Caco-2 (cell line): ENCODE data around the gene PSMC6. TPM values are rescaled to one million over a fixed set of nuclear protein-coding genes. Genes with fewer than 3 reads are reported as not detected.

Experiments used
- BruUV-seq: library from RNA; stranded (reverse); fragments of 400-500 nt; replicated peaks from 2 replicates; lab custom pipeline; 2021; lab: Mats Ljungman, UMichigan
- CTCF ChIA-PET: fragments of 300-600 bp; sonication (Branson Sonifier 250); formaldehyde crosslinking; loops from one replicate; lab custom pipeline; 2022; ENCODE audit warnings: antibody characterized with exemption; lab: Charles Lee
- POLR2A ChIA-PET: fragments of 300-600 bp; sonication (Branson Sonifier 250); formaldehyde crosslinking; loops from one replicate; lab custom pipeline; 2022; ENCODE audit warnings: antibody characterized with exemption; lab: Charles Lee
- DNase-seq, 2 experiments: peaks; one replicate each; pipeline versions ENCODE4 v3.0.0 to v3.0.0-alpha.2; 2020 to 2022
- H3K27me3 ChIP-seq: replicated peaks from 2 replicates; pipeline ENCODE4 v1.6.0; 2011; ENCODE audit warnings: low read length; ENCODE audit not compliant: control insufficient read depth, insufficient read depth
- H3K36me3 ChIP-seq: 2 replicates; pipeline ENCODE4 v1.5.1; 2011; ENCODE audit warnings: low read length; ENCODE audit not compliant: control insufficient read depth, insufficient read depth
- H3K4me1 ChIP-seq: fragments of 250-450 bp; sonication (Bioruptor Pico); 2 replicates; pipeline ENCODE4 v1.5.1; 2020; ENCODE audit warnings: mild to moderate bottlenecking
- H3K4me3 ChIP-seq: 2 replicates; pipeline ENCODE4 v1.5.1; 2011; ENCODE audit warnings: low read depth, mild to moderate bottlenecking, control low read depth, low read length
- H3K9me3 ChIP-seq: fragments of 250-450 bp; sonication (Bioruptor Pico); 2 replicates; pipeline ENCODE4 v1.5.1; 2020; ENCODE audit warnings: mild to moderate bottlenecking, moderate library complexity
- H3K27ac Mint-ChIP-seq: one replicate; pipeline ENCODE4 v1.8.0; 2022; ENCODE audit warnings: mixed read lengths; ENCODE audit not compliant: unreplicated experiment
- H3K27me3 Mint-ChIP-seq: one replicate; pipeline ENCODE4 v1.8.0; 2022; ENCODE audit warnings: mixed read lengths; ENCODE audit not compliant: insufficient read depth, unreplicated experiment
- H3K36me3 Mint-ChIP-seq: one replicate; pipeline ENCODE4 v1.8.0; 2022; ENCODE audit warnings: mild to moderate bottlenecking, mixed read lengths; ENCODE audit not compliant: insufficient read depth, unreplicated experiment
- H3K4me1 Mint-ChIP-seq: one replicate; pipeline ENCODE4 v1.8.0; 2022; ENCODE audit warnings: low read depth, mixed read lengths; ENCODE audit not compliant: unreplicated experiment
- H3K4me3 Mint-ChIP-seq: one replicate; pipeline ENCODE4 v1.8.0; 2022; ENCODE audit warnings: mild to moderate bottlenecking, moderate library complexity, mixed read lengths; ENCODE audit not compliant: unreplicated experiment
- H3K9me3 Mint-ChIP-seq: one replicate; pipeline ENCODE4 v1.8.0; 2022; ENCODE audit warnings: mixed read lengths; ENCODE audit not compliant: unreplicated experiment
- intact Hi-C: fragments of 100-400 bp; cut with micrococcal nuclease; formaldehyde crosslinking; loops from one replicate; pipeline ENCODE4 v1.10.0; 2022; ENCODE audit not compliant: unreplicated experiment
- total RNA-seq: library from RNA; stranded (reverse); gene quantifications from 2 replicates; pipeline ENCODE4 v1.2.3, GENCODE V29; 2022
- TF ChIP-seq, protein P1 (sequence below), 2 experiments: fragments of 200-600 bp in 1 of 2; IDR thresholded peaks; 1 replicate in 1 of 2; 2 replicates in 1 of 2; pipeline versions ENCODE4 v1.5.1 to v1.8.0; 2011 to 2022; ENCODE audit warnings: antibody characterized with exemption in 1 of 2, control low read depth in 1 of 2, inconsistent platforms in 1 of 2, low read depth in 1 of 2, low read length in 1 of 2, mild to moderate bottlenecking in 1 of 2, moderate library complexity in 1 of 2; ENCODE audit not compliant: insufficient read depth in 1 of 2, severe bottlenecking in 1 of 2, unreplicated experiment in 1 of 2

The PSMC6 gene
- total RNA-seq, 1 experiment from 2014 or later: 130 TPM

DNA sequence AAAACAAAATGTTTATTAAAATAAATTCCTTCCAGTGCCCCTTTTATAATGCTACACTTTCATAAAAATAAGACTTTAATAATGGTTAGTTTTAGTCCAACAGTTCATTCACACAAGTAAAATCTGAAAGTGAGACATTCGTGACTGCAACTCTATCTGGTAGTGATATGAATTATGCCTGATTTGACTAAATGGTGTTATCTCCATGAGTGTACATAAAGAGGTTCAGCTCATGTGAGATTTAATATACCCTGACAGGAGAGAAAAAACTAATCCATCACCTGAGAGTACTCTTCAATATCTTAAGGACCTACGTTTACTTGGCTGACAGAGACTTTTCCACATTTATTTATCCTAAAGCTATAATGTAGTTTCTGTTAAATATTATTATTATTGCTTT is 45.7 kb upstream of the PSMC6 start:
- Histone ChIP-seq H3K36me3 (no peaks in the 10 kb centered on the region; the same call in 1 of the 2 replicates), H3K9me3 (no peaks in the 10 kb centered on the region), H3K4me1 (no peaks in the 10 kb centered on the region), H3K27me3 (no peaks in the 10 kb centered on the region), H3K4me3 (no peak overlapping the region)
- POLR2A ChIA-PET: no interaction called here
- Mint-ChIP-seq H3K9me3 (no peaks in the 10 kb centered on the region), H3K27ac (no peak overlapping the region), H3K4me3 (no peak overlapping the region), H3K4me1 (no peaks in the 10 kb centered on the region), H3K36me3 (no peaks in the 10 kb centered on the region), H3K27me3 (no peaks in the 10 kb centered on the region)
- intact Hi-C loops: loop anchor here (10.0 kb wide), 1 partner anchor 107 kb away; the partner anchor contains the start of genes GPR137C and TXNDC16
- CTCF ChIA-PET: no interaction called here
- BruUV-seq: no TSS peak
- no peak for DNase-seq
- TF ChIP-seq, protein P1, sequence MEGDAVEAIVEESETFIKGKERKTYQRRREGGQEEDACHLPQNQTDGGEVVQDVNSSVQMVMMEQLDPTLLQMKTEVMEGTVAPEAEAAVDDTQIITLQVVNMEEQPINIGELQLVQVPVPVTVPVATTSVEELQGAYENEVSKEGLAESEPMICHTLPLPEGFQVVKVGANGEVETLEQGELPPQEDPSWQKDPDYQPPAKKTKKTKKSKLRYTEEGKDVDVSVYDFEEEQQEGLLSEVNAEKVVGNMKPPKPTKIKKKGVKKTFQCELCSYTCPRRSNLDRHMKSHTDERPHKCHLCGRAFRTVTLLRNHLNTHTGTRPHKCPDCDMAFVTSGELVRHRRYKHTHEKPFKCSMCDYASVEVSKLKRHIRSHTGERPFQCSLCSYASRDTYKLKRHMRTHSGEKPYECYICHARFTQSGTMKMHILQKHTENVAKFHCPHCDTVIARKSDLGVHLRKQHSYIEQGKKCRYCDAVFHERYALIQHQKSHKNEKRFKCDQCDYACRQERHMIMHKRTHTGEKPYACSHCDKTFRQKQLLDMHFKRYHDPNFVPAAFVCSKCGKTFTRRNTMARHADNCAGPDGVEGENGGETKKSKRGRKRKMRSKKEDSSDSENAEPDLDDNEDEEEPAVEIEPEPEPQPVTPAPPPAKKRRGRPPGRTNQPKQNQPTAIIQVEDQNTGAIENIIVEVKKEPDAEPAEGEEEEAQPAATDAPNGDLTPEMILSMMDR (IDR thresholded peaks at IDR 0.05; ENCODE audit: insufficient read depth in 1 of 2, low read depth in 1 of 2, low read length in 1 of 2, severe bottlenecking in 1 of 2, unreplicated experiment in 1 of 2): no peak

DNA sequence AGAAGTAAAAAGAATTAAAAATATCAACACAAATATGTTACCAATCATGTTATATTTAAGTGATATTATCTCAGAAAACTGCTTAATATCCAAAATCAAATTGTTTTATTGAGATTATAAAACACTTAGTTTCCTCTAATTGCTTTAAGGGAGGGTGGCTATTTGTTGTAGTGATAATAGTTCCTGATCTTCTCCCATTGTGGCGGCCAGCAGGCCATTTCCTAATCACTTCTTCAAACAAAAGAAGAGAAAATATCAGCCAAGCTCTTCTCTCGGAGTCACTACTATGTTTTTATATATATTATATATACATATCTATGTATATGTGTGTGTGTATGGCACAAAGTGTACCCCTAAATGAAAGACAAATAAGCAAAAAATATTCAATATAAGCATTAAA is 43.1 kb upstream of the PSMC6 start:
- Mint-ChIP-seq H3K4me3 (no peak overlapping the region), H3K36me3 (peaks cover 4% of the 10 kb centered on the region), H3K9me3 (no peaks in the 10 kb centered on the region), H3K27me3 (no peaks in the 10 kb centered on the region), H3K27ac (no peak overlapping the region), H3K4me1 (no peaks in the 10 kb centered on the region)
- H3K27me3 ChIP-seq: no peaks in the 10 kb centered on the region
- no peaks in the 10 kb centered on the region for H3K9me3 ChIP-seq
- no peaks in the 10 kb centered on the region for H3K36me3 ChIP-seq
- BruUV-seq: no TSS peak
- POLR2A ChIA-PET: no interaction called here
- H3K4me3 ChIP-seq: no peak overlapping the region
- no peaks in the 10 kb centered on the region for H3K4me1 ChIP-seq
- DNase-seq: no peak
- intact Hi-C loops: loop anchor here (10.0 kb wide), 1 partner anchor 109 kb away; the partner anchor contains the start of genes GPR137C and TXNDC16
- TF ChIP-seq, protein P1 (IDR thresholded peaks at IDR 0.05; ENCODE audit: insufficient read depth in 1 of 2, low read depth in 1 of 2, low read length in 1 of 2, severe bottlenecking in 1 of 2, unreplicated experiment in 1 of 2): no peak
- CTCF ChIA-PET: no interaction called here

GRCh38 chr14:52678591-52678990 is 28.4 kb upstream of the PSMC6 start:
- TF ChIP-seq, protein P1 (IDR thresholded peaks at IDR 0.05; ENCODE audit: insufficient read depth in 1 of 2, low read depth in 1 of 2, low read length in 1 of 2, severe bottlenecking in 1 of 2, unreplicated experiment in 1 of 2): peak; percentile 51 to 56
- no peaks in the 10 kb centered on the region for H3K4me1 Mint-ChIP-seq
- no peaks in the 10 kb centered on the region for H3K36me3 ChIP-seq
- no peaks in the 10 kb centered on the region for H3K4me1 ChIP-seq
- ChIA-PET CTCF (no interaction called here), POLR2A (no interaction called here)
- H3K36me3 Mint-ChIP-seq: peaks cover 45% of the 10 kb centered on the region
- no peaks in the 10 kb centered on the region for H3K9me3 ChIP-seq
- peak in 1 of 2 experiments; percentile 28 for DNase-seq
- intact Hi-C loops: no loop called here
- no peak overlapping the region for H3K4me3 Mint-ChIP-seq
- no peaks in the 10 kb centered on the region for H3K27me3 Mint-ChIP-seq
- no peaks in the 10 kb centered on the region for H3K27me3 ChIP-seq
- H3K4me3 ChIP-seq: no peak overlapping the region
- no peaks in the 10 kb centered on the region for H3K9me3 Mint-ChIP-seq
- no peak overlapping the region for H3K27ac Mint-ChIP-seq
- BruUV-seq: no TSS peak
